HCT116 (cell line): Measurements from ENCODE around the gene FBN1. TPM values are rescaled to one million over a fixed set of nuclear protein-coding genes. Genes with fewer than 3 reads are reported as not detected.

Experiments
- ATAC-seq: fragments of 200-7000 bp; cut with Tn5 transposase; 2 replicates; pipeline ENCODE4 v1.9.1; 2020; ENCODE audit warnings: mild to moderate bottlenecking, moderate library complexity
- BruUV-seq: library from RNA; stranded (reverse); fragments of 400-500 nt; replicated peaks from 2 replicates; lab custom pipeline; 2021; lab: Mats Ljungman, UMichigan
- CTCF ChIA-PET: fragments of 300-600 bp; sonication (Branson Sonifier 250); formaldehyde crosslinking; loops from one replicate; lab custom pipeline; 2021; ENCODE audit warnings: antibody characterized with exemption; lab: Charles Lee
- POLR2A ChIA-PET: fragments of 300-600, 350-600 bp; sonication (Branson Sonifier 250); formaldehyde crosslinking; loops from one replicate; lab custom pipeline; 2021; ENCODE audit warnings: antibody characterized with exemption; lab: Charles Lee
- RAD21 ChIA-PET, 2 experiments: fragments of 300-600 bp; sonication (Branson Sonifier 250); formaldehyde crosslinking; loops; one replicate each; lab custom pipeline; 2023; ENCODE audit warnings: low total read pairs in 2 of 2; ENCODE audit not compliant: uncharacterized antibody in 2 of 2, unreplicated experiment in 2 of 2, low non-redundant PET in 1 of 2; lab: Charles Lee
- DNase-seq: peaks from one replicate; pipeline ENCODE4 v3.0.0-alpha.2; 2010; ENCODE audit warnings: low read depth, low spot score
- H2AFZ ChIP-seq: fragments of 200-600 bp; shearing (Covaris generic), sonication (generic); 2 replicates; pipeline ENCODE4 v1.6.1; 2017; ENCODE audit warnings: low read depth, mixed run types, mixed read lengths, antibody characterized with exemption, low read length; ENCODE audit not compliant: poor library complexity, severe bottlenecking
- H3K27ac ChIP-seq: 2 replicates; pipeline ENCODE4 v1.5.1; 2012; ENCODE audit warnings: low read depth, low read length
- H3K27me3 ChIP-seq: fragments of 200-600 bp; sonication (generic); 2 replicates; pipeline ENCODE4 v1.6.1; 2016; ENCODE audit warnings: mixed run types, low read length, mixed read lengths; ENCODE audit not compliant: insufficient read depth
- H3K36me3 ChIP-seq, 2 experiments: fragments of 200-500 bp in 1 of 2; fragments of 200-600 bp in 1 of 2; sonication (Bioruptor generic) in 1 of 2; sonication (generic) in 1 of 2; 2 replicates each; pipeline versions ENCODE4 v1.5.1 to v1.6.1; 2014 to 2016; ENCODE audit warnings: low read length in 2 of 2, inconsistent platforms in 1 of 2, mixed read lengths in 1 of 2, mixed run types in 1 of 2; ENCODE audit not compliant: insufficient read depth in 2 of 2, control insufficient read depth in 1 of 2
- H3K4me1 ChIP-seq, 2 experiments: fragments of 200-600 bp in 1 of 2; sonication (generic) in 1 of 2; 2 replicates each; pipeline versions ENCODE4 v1.5.1 to v1.6.1; 2012 to 2017; ENCODE audit warnings: low read length in 2 of 2, inconsistent platforms in 1 of 2, mild to moderate bottlenecking in 1 of 2, mixed read lengths in 1 of 2, mixed run types in 1 of 2, moderate library complexity in 1 of 2; ENCODE audit not compliant: insufficient read depth in 2 of 2, control insufficient read depth in 1 of 2
- H3K4me2 ChIP-seq: fragments of 200-600 bp; sonication (generic); 2 replicates; pipeline ENCODE4 v1.6.1; 2017; ENCODE audit warnings: mixed run types, low read length, mixed read lengths
- H3K4me3 ChIP-seq, 2 experiments: fragments of 200-600 bp in 1 of 2; sonication (generic) in 1 of 2; replicated peaks in 1 of 2; 2 replicates each; pipeline ENCODE4 v1.5.1; 2011 to 2016; ENCODE audit warnings: low read length in 2 of 2, control low read depth in 1 of 2, low read depth in 1 of 2, mild to moderate bottlenecking in 1 of 2, mixed read lengths in 1 of 2, mixed run types in 1 of 2
- H3K79me2 ChIP-seq: fragments of 200-600 bp; sonication (generic); 2 replicates; pipeline ENCODE4 v1.6.1; 2017; ENCODE audit warnings: mild to moderate bottlenecking, mixed run types, low read length, moderate library complexity, mixed read lengths; ENCODE audit not compliant: insufficient read depth
- H3K9ac ChIP-seq: fragments of 200-600 bp; sonication (generic); 2 replicates; pipeline ENCODE4 v1.6.1; 2016; ENCODE audit warnings: low read length, mixed read lengths
- H3K9me2 ChIP-seq: fragments of 200-600 bp; sonication (generic), shearing (Covaris generic); 2 replicates; pipeline ENCODE4 v1.6.1; 2017; ENCODE audit warnings: mixed run types, mild to moderate bottlenecking, moderate library complexity; ENCODE audit not compliant: insufficient read depth
- H3K9me3 ChIP-seq, 2 experiments: fragments of 200-500 bp in 1 of 2; fragments of 200-600 bp in 1 of 2; sonication (Bioruptor generic) in 1 of 2; sonication (generic) in 1 of 2; 2 replicates each; pipeline ENCODE4 v1.6.1; 2014 to 2017; ENCODE audit warnings: low read length in 2 of 2, mixed read lengths in 2 of 2, inconsistent platforms in 1 of 2, low read depth in 1 of 2, mild to moderate bottlenecking in 1 of 2, mixed run types in 1 of 2, moderate library complexity in 1 of 2; ENCODE audit not compliant: control insufficient read depth in 1 of 2, insufficient read depth in 1 of 2
- H4K20me1 ChIP-seq: fragments of 200-600 bp; sonication (generic), shearing (Covaris generic); 2 replicates; pipeline ENCODE4 v1.6.1; 2017; ENCODE audit warnings: mixed run types, mild to moderate bottlenecking, moderate library complexity; ENCODE audit not compliant: insufficient read depth
- CBX3 ChIP-seq: IDR thresholded peaks from 2 replicates; pipeline ENCODE4 v1.6.1; 2012; ENCODE audit warnings: low read depth
- CEBPB ChIP-seq: IDR thresholded peaks from 2 replicates; pipeline ENCODE4 v1.6.1; 2012; ENCODE audit warnings: low read depth
- CTCF ChIP-seq, 3 experiments: fragments of 200-600 bp in 1 of 3; sonication (generic) in 1 of 3; IDR thresholded peaks in 2 of 3; conservative IDR thresholded peaks in 1 of 3; 2 replicates each; pipeline ENCODE4 v1.5.1; 2012 to 2017; ENCODE audit warnings: low read depth in 2 of 3, low read length in 2 of 3, antibody characterized with exemption in 1 of 3, borderline replicate concordance in 1 of 3, control low read depth in 1 of 3, mild to moderate bottlenecking in 1 of 3, mixed read lengths in 1 of 3, mixed run types in 1 of 3, moderate library complexity in 1 of 3; ENCODE audit not compliant: insufficient read depth in 1 of 3
- EGR1 ChIP-seq: IDR thresholded peaks from 2 replicates; pipeline ENCODE4 v1.6.1; 2012; ENCODE audit warnings: low read depth
- ELF1 ChIP-seq: IDR thresholded peaks from 2 replicates; pipeline ENCODE4 v1.6.1; 2012; ENCODE audit warnings: low read depth, borderline replicate concordance
- EZH2 ChIP-seq: fragments of 200-600 bp; sonication (generic); IDR thresholded peaks from 2 replicates; pipeline ENCODE4 v1.6.1; 2017; ENCODE audit warnings: antibody characterized with exemption, mixed run types
- FOSL1 ChIP-seq: IDR thresholded peaks from 2 replicates; pipeline ENCODE4 v1.6.1; 2012; ENCODE audit warnings: low read depth
- MAX ChIP-seq: IDR thresholded peaks from 2 replicates; pipeline ENCODE4 v1.6.1; 2012
- POLR2A ChIP-seq: IDR thresholded peaks from 2 replicates; pipeline ENCODE4 v1.7.0; 2011; ENCODE audit warnings: borderline replicate concordance; ENCODE audit not compliant: insufficient read depth, insufficient read length; ENCODE audit errors: extremely low read depth
- POLR2AphosphoS5 ChIP-seq: IDR thresholded peaks from 2 replicates; pipeline ENCODE4 v1.6.1; 2011; ENCODE audit warnings: mild to moderate bottlenecking, low read depth, low read length, moderate library complexity
- RAD21 ChIP-seq: IDR thresholded peaks from 2 replicates; pipeline ENCODE4 v1.6.1; 2012; ENCODE audit warnings: low read depth, mild to moderate bottlenecking
- SIN3A ChIP-seq: IDR thresholded peaks from 2 replicates; pipeline ENCODE4 v1.6.1; 2012; ENCODE audit warnings: low read depth
- SP1 ChIP-seq: IDR thresholded peaks from 2 replicates; pipeline ENCODE4 v1.6.1; 2012; ENCODE audit warnings: low read depth
- SRF ChIP-seq: IDR thresholded peaks from 2 replicates; pipeline ENCODE4 v1.6.1; 2012; ENCODE audit warnings: low read depth
- TCF7L2 ChIP-seq: IDR thresholded peaks from 2 replicates; pipeline ENCODE4 v1.7.0; 2011; ENCODE audit warnings: borderline replicate concordance, inconsistent platforms; ENCODE audit not compliant: insufficient read depth, insufficient read length; ENCODE audit errors: extremely low read depth
- YY1 ChIP-seq: IDR thresholded peaks from 2 replicates; pipeline ENCODE4 v1.6.1; 2011; ENCODE audit warnings: low read length, low read depth, moderate library complexity, mild to moderate bottlenecking; ENCODE audit not compliant: insufficient replicate concordance; ENCODE audit errors: extremely low read depth
- ZBTB33 ChIP-seq: IDR thresholded peaks from 2 replicates; pipeline ENCODE4 v1.6.1; 2011; ENCODE audit warnings: mild to moderate bottlenecking, low read length, moderate library complexity; ENCODE audit not compliant: insufficient replicate concordance; ENCODE audit errors: extremely low read depth
- ZFX ChIP-seq: fragments of 450-650 bp; IDR thresholded peaks from 2 replicates; pipeline ENCODE4 v1.6.1; 2017
- ZNF274 ChIP-seq: fragments of 200-500 bp; sonication (Bioruptor generic); IDR thresholded peaks from 2 replicates; pipeline ENCODE4 v1.6.1; 2014; ENCODE audit warnings: mild to moderate bottlenecking, low read depth, low read length, inconsistent platforms
- intact Hi-C: fragments of 100-400 bp; cut with micrococcal nuclease; formaldehyde crosslinking; loops from 2 replicates; pipeline ENCODE4 v1.10.0; 2022
- total RNA-seq: library from RNA; stranded (reverse); gene quantifications from one replicate; pipeline ENCODE4 v1.2.1, GENCODE V29; 2021; ENCODE audit not compliant: unreplicated experiment

Gene FBN1
- total RNA-seq, 1 experiment from 2014 or later: 1.7 TPM

- H3K27ac ChIP-seq: no peak overlapping the region
- CTCF ChIA-PET: no interaction called here
- no peaks in the 10 kb centered on the region for H3K79me2 ChIP-seq
- no TSS peak for BruUV-seq
- POLR2A ChIA-PET: no interaction called here
- H2AFZ ChIP-seq: no peak overlapping the region
- H3K36me3 ChIP-seq: no peaks in the 10 kb centered on the region
- ATAC-seq (no peak), DNase-seq (no peak)
- no peak overlapping the region for H3K4me3 ChIP-seq
- no peak overlapping the region for H3K4me2 ChIP-seq
- intact Hi-C loops: loop anchor here (5.0 kb wide), 1 partner anchor 58 kb away; no protein-coding TSS in a partner anchor
- H3K9me3 ChIP-seq: no peaks in the 10 kb centered on the region
- no peaks in the 10 kb centered on the region for H3K9me2 ChIP-seq
- no peak overlapping the region for H3K9ac ChIP-seq
- no peaks in the 10 kb centered on the region for H4K20me1 ChIP-seq
- RAD21 ChIA-PET: no interaction called here
- no peak for TF ChIP-seq SP1
- no peak for TF ChIP-seq MAX
- no peak for TF ChIP-seq POLR2AphosphoS5
- no peak for TF ChIP-seq ZFX
- no peak for TF ChIP-seq CBX3
- no peak for TF ChIP-seq YY1
- no peak for TF ChIP-seq EZH2
- TF ChIP-seq RAD21: no peak
- no peak for TF ChIP-seq TCF7L2
- no peak for TF ChIP-seq ZNF274
- no peak for TF ChIP-seq CEBPB
- no peak for TF ChIP-seq ELF1
- TF ChIP-seq EGR1: no peak
- no peak for TF ChIP-seq SRF
- TF ChIP-seq SIN3A: no peak
- no peak for TF ChIP-seq ZBTB33
- no peak for TF ChIP-seq CTCF (IDR thresholded peaks at IDR 0.05 in 2 of 3, conservative IDR thresholded peaks at IDR 0.05 in 1 of 3; ENCODE audit: borderline replicate concordance in 1 of 3, insufficient read depth in 1 of 3, low read depth in 2 of 3, low read length in 2 of 3)
- no peak for TF ChIP-seq POLR2A
- TF ChIP-seq FOSL1: no peak
- H3K4me1 ChIP-seq: peaks cover 3 to 34% of the 10 kb centered on the region in 2 experiments; a peak in 3 of 4 replicates
- H3K27me3 ChIP-seq: no peaks in the 10 kb centered on the region
These were observed 256.6 kb downstream of the FBN1 start for GRCh38 chr15:48388910-48389309.
